ENCODE results near the gene TAF11L14. TPM values are rescaled to one million over a fixed set of nuclear protein-coding genes. Genes with fewer than 3 reads are reported as not detected.

TAF11L14 gene
- total and polyA plus RNA-seq, 8 donors, result not detected

DNA sequence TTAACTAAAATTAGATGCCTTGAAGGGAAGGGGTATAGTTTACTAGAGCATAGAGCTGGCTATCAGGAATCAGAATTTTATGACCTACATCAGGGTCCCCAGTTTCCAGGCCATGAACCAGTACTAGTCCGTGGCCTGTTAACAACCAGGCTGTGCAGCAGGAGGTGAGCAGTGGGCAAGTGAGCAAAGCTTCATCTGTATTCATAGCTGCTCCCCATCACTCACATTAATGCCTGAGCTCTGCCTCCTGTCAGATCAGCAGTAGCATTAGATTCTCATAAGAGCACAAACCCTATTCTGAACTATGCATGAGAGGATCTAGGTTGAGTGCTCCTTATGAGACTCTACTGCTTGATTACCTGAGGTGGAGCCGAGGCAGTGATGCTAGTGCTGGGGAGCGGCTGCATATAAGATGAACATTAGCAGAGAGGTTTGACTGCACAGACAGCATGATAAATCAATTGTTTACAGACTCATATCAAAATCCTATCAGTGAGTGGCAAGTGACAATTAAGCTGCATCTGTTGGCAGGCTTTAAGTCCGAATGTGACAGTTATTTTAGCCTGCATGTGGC lies 44.6 kb downstream of the TAF11L14 start:
- H3K27ac ChIP-seq, result no peak overlapping the region
- H3K4me3 ChIP-seq, result no peak overlapping the region
- H3K36me3 ChIP-seq, result no peaks in the 10 kb centered on the region
- ATAC-seq (no peak), DNase-seq (no peak)
- TF ChIP-seq, protein P1, sequence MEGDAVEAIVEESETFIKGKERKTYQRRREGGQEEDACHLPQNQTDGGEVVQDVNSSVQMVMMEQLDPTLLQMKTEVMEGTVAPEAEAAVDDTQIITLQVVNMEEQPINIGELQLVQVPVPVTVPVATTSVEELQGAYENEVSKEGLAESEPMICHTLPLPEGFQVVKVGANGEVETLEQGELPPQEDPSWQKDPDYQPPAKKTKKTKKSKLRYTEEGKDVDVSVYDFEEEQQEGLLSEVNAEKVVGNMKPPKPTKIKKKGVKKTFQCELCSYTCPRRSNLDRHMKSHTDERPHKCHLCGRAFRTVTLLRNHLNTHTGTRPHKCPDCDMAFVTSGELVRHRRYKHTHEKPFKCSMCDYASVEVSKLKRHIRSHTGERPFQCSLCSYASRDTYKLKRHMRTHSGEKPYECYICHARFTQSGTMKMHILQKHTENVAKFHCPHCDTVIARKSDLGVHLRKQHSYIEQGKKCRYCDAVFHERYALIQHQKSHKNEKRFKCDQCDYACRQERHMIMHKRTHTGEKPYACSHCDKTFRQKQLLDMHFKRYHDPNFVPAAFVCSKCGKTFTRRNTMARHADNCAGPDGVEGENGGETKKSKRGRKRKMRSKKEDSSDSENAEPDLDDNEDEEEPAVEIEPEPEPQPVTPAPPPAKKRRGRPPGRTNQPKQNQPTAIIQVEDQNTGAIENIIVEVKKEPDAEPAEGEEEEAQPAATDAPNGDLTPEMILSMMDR (IDR thresholded peaks at IDR 0.05), result no peak
- H3K27me3 ChIP-seq, result no peaks in the 10 kb centered on the region
- H3K9me3 ChIP-seq, result no peaks in the 10 kb centered on the region
- intact Hi-C loops (cut with DNase I), result no loop called here
- H3K4me1 ChIP-seq, result no peaks in the 10 kb centered on the region

GRCh38 chr5:17679597-17680203 lies 45.4 kb downstream of the TAF11L14 start:
- no peak for DNase-seq
- Histone ChIP-seq H3K4me1 (no peaks in the 10 kb centered on the region), H3K36me3 (no peaks in the 10 kb centered on the region), H3K27ac (no peak overlapping the region), H3K9me3 (no peaks in the 10 kb centered on the region), H3K27me3 (no peaks in the 10 kb centered on the region), H3K4me3 (no peak overlapping the region)
- ATAC-seq, result no peak
- TF ChIP-seq, protein P1 (IDR thresholded peaks at IDR 0.05), result no peak
- intact Hi-C loops (cut with DNase I), result no loop called here

DNA sequence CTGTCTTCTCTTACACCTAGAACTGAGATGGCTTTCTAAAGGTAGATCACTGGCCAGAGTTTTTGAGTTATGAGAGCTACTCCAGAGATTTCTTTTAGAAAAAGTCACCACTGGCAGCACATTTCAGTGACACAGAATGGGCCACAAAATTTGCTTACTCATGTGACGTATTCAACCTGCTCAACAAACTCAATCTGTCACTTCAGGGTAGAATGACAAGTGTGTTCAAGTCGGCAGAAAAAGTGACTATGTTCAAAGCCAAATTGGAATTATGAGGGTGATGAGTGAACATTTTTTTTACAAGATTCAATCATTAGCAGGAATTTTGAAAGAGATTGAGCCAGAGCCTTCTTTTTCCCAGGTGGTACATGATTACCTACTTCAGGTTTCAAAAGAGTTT lies 46.5 kb downstream of the TAF11L14 start:
- H3K27me3 ChIP-seq, result no peaks in the 10 kb centered on the region
- no peaks in the 10 kb centered on the region for H3K4me1 ChIP-seq
- H3K9me3 ChIP-seq, result no peaks in the 10 kb centered on the region
- no peak for ATAC-seq
- TF ChIP-seq, protein P1 (IDR thresholded peaks at IDR 0.05), result no peak
- no peak for DNase-seq
- H3K4me3 ChIP-seq, result no peak overlapping the region
- intact Hi-C loops (cut with DNase I), result no loop called here
- no peaks in the 10 kb centered on the region for H3K36me3 ChIP-seq
- no peak overlapping the region for H3K27ac ChIP-seq

Other genes starting within 250 kb of the TAF11L14 start
- gene TAF11L2, start 136.2 kb upstream of the TAF11L14 start, total RNA-seq, result not detected
- not detected for gene TAF11L2, start 136.2 kb upstream of the TAF11L14 start, polyA plus RNA-seq (ENCODE audit: insufficient read length in 6 of 6)
- gene TAF11L3, start 116.1 kb upstream of the TAF11L14 start, total RNA-seq, result not detected
- not detected for gene TAF11L3, start 116.1 kb upstream of the TAF11L14 start, polyA plus RNA-seq (ENCODE audit: insufficient read length in 6 of 6)
- not detected for gene TAF11L4, start 112.7 kb upstream of the TAF11L14 start, total RNA-seq
- not detected for gene TAF11L4, start 112.7 kb upstream of the TAF11L14 start, polyA plus RNA-seq (ENCODE audit: insufficient read length in 6 of 6)
- gene TAF11L5, start 109.2 kb upstream of the TAF11L14 start, total RNA-seq, result not detected
- not detected for gene TAF11L5, start 109.2 kb upstream of the TAF11L14 start, polyA plus RNA-seq (ENCODE audit: insufficient read length in 6 of 6)
- not detected for gene TAF11L6, start 105.8 kb upstream of the TAF11L14 start, total RNA-seq
- not detected for gene TAF11L6, start 105.8 kb upstream of the TAF11L14 start, polyA plus RNA-seq (ENCODE audit: insufficient read length in 6 of 6)
- not detected for gene TAF11L7, start 48.7 kb upstream of the TAF11L14 start, total RNA-seq
- gene TAF11L7, start 48.7 kb upstream of the TAF11L14 start, polyA plus RNA-seq (ENCODE audit: insufficient read length in 6 of 6), result not detected
- gene TAF11L8, start 43.5 kb upstream of the TAF11L14 start, total RNA-seq, result not detected
- gene TAF11L8, start 43.5 kb upstream of the TAF11L14 start, polyA plus RNA-seq (ENCODE audit: insufficient read length in 6 of 6), result not detected
- not detected for gene TAF11L9, start 40.1 kb upstream of the TAF11L14 start, total RNA-seq
- gene TAF11L9, start 40.1 kb upstream of the TAF11L14 start, polyA plus RNA-seq (ENCODE audit: insufficient read length in 6 of 6), result not detected
- gene TAF11L10, start 36.6 kb upstream of the TAF11L14 start, total RNA-seq, result not detected
- not detected for gene TAF11L10, start 36.6 kb upstream of the TAF11L14 start, polyA plus RNA-seq (ENCODE audit: insufficient read length in 6 of 6)
- not detected for gene TAF11L11, start 30.3 kb upstream of the TAF11L14 start, total RNA-seq
- not detected for gene TAF11L11, start 30.3 kb upstream of the TAF11L14 start, polyA plus RNA-seq (ENCODE audit: insufficient read length in 6 of 6)
- gene TAF11L12, start 24.1 kb upstream of the TAF11L14 start, total RNA-seq, result not detected
- gene TAF11L12, start 24.1 kb upstream of the TAF11L14 start, polyA plus RNA-seq (ENCODE audit: insufficient read length in 6 of 6), result not detected
- not detected for gene TAF11L13, start 2.4 kb upstream of the TAF11L14 start, total RNA-seq
- gene TAF11L13, start 2.4 kb upstream of the TAF11L14 start, polyA plus RNA-seq (ENCODE audit: insufficient read length in 6 of 6), result not detected